ENCODE data around the gene SRSF8.

Gene SRSF8

GRCh38 chr11:95089620-95090542, 23.2 kb downstream of the SRSF8 start, which contains the start of gene ENDOD1:
Gene ENDOD1, plus strand, starts transcription at chr11:95089846. Its CDS starts 82 bp downstream, at chr11:95089928.
- peak within 1 kb of the TSS; percentile 65 for H3K4me3 ChIP-seq (ENCODE audit: low read depth, low read length)
- TF ChIP-seq CTCF (IDR thresholded peaks at IDR 0.05; ENCODE audit: low read depth, low read length): no peak

- no peak for TF ChIP-seq CTCF (IDR thresholded peaks at IDR 0.05; ENCODE audit: low read depth, low read length)
- H3K4me3 ChIP-seq (ENCODE audit: low read depth, low read length): no peak overlapping the region
These were observed 25.0 kb downstream of the SRSF8 start for GRCh38 chr11:95091663-95092180.

- TF ChIP-seq CTCF (IDR thresholded peaks at IDR 0.05; ENCODE audit: low read depth, low read length): peak; percentile 23; the same call in 1 of the 2 replicates
- no peak overlapping the region for H3K4me3 ChIP-seq (ENCODE audit: low read depth, low read length)
These were observed 26.0 kb downstream of the SRSF8 start for GRCh38 chr11:95092549-95093324.

- TF ChIP-seq CTCF (IDR thresholded peaks at IDR 0.05; ENCODE audit: low read depth, low read length): no peak
- no peak overlapping the region for H3K4me3 ChIP-seq (ENCODE audit: low read depth, low read length)
These were observed 26.8 kb downstream of the SRSF8 start for GRCh38 chr11:95093548-95093947.

- TF ChIP-seq CTCF (IDR thresholded peaks at IDR 0.05; ENCODE audit: low read depth, low read length): no peak
- H3K4me3 ChIP-seq (ENCODE audit: low read depth, low read length): no peak overlapping the region
These were observed 29.3 kb downstream of the SRSF8 start for GRCh38 chr11:95095858-95096587.

GRCh38 chr11:95097209-95097608, 30.5 kb downstream of the SRSF8 start:
- H3K4me3 ChIP-seq (ENCODE audit: low read depth, low read length): no peak overlapping the region
- TF ChIP-seq CTCF (IDR thresholded peaks at IDR 0.05; ENCODE audit: low read depth, low read length): no peak

Measured in WI38 (cell line).